Measurements from ENCODE around the gene KRT71. TPM values are rescaled to one million over a fixed set of nuclear protein-coding genes. Genes with fewer than 3 reads are reported as not detected.

Gene KRT71
- polyA plus RNA-seq, 3 donors, result not detected

- 76 to 89% (median 86%) methylated on average over 8 of the region's 8 CpGs for WGBS, 3 donors
- H3K27ac ChIP-seq (ENCODE audit: low read depth, low read length), result no peak overlapping the region
These were observed 24.3 kb downstream of the KRT71 start for GRCh38 chr12:52528641-52529143.

- WGBS, 3 donors, result 43 to 86% (median 51%) methylated on average over 4 of the region's 4 CpGs
- H3K27ac ChIP-seq (ENCODE audit: low read depth, low read length), result no peak overlapping the region
These were observed 25.7 kb downstream of the KRT71 start for GRCh38 chr12:52527121-52527800.

GRCh38 chr12:52526511-52526951 lies 26.4 kb downstream of the KRT71 start:
- 72 to 83% (median 81%) methylated on average over 8 of the region's 8 CpGs for WGBS, 3 donors
- H3K27ac ChIP-seq (ENCODE audit: low read depth, low read length), result no peak overlapping the region

- H3K27ac ChIP-seq (ENCODE audit: low read depth, low read length), result no peak overlapping the region
- WGBS, 3 donors, result 78 to 84% (median 83%) methylated on average over 13 of the region's 13 CpGs
These were observed 27.1 kb downstream of the KRT71 start for GRCh38 chr12:52525661-52526499.

DNA sequence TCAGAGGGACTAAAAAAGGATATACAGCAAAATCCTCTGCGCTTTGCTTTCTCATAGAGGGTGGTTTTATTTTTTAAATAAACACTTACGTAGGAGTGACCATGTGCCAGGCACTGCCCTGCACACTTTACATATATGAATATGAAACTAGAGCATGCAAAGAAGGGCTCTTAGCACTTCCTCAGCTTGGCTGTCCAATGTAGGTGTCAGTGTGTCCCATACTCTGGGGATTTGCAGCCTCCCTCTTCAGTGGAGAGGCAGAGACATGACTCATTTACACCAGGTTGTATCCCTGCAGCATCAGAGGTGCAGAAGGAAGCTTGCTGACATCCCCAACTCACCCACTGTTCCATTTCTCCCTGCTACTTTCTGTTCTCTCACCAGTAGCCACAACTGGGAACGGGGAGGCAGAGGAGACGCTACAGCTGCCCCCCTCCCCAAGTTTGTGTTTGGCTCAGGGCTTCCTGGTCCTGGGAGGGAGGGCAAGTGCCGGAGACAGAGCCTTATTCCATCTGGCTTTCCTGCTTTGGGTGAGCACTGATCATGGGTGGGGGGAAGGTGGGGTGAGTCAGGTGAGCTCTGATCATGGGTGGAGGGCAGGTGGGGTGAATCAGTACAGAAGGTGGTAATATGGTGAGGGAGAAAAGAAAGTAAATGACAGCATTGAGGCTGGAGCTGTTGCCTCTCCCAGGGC lies 27.9 kb downstream of the KRT71 start:
- WGBS, 3 donors, result 79 to 86% (median 82%) methylated on average over 5 of the region's 5 CpGs
- H3K27ac ChIP-seq (ENCODE audit: low read depth, low read length), result no peak overlapping the region

DNA sequence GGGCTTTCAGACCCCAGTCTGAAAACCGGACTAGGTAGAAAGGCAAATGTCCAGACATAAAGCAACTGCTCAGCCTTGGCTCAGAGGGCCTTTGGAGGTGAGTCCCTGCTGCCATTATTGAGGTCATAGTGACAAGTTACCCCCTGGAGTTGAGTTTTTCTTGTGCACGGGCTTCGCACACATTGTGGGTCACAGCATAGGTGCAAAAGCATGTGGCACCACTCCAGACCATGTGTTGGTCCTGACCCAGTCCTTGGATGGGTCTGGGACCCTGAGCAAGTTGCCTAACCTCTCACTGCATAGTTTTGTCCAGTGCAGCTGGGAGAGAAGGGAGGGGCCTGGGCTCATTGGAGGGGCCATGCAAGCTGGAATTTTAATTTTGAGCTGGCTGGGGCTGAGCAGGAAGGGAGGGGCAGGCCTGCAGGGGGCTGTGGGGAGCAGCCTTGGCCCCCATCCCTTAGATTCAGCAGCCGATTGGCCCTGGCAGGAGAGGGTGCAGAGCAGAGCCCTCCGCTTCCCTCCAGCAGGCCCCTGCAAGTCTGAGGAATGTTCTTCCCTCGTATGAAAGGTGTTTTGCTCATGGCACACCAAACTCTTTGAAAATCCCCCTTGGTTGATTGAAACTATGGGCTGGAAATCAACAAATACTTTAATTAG lies 28.6 kb downstream of the KRT71 start:
- no peak overlapping the region for H3K27ac ChIP-seq (ENCODE audit: low read depth, low read length)
- 67 to 75% (median 72%) methylated on average over 6 of the region's 6 CpGs for WGBS, 3 donors

DNA sequence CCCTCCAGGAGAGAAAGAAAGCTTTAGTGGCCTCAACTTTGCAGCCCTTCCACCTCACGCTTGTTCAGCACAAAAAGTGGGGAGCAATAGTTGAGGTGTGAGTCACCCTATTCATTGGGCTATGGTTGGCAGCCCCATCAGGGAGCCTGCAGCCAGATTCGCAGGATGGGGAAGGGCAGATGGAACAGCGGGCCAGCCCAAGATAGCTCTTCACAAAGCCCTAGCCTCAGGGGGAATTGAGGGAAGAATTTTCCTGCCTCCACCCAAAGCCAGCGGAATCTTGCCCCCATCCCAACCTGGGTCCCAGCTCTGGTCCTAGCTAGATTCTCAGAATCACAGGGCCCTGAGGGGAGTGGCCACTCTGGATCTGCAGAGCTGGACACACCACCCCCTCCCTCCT lies 29.1 kb downstream of the KRT71 start:
- WGBS, 3 donors, result 87 to 96% (median 89%) methylated on average over 4 of the region's 4 CpGs
- no peak overlapping the region for H3K27ac ChIP-seq (ENCODE audit: low read depth, low read length)

- 61 to 69% (median 64%) methylated on average over 10 of the region's 10 CpGs for WGBS, 3 donors
- no peak overlapping the region for H3K27ac ChIP-seq (ENCODE audit: low read depth, low read length)
These were observed 30.5 kb downstream of the KRT71 start for GRCh38 chr12:52522346-52523011.

DNA sequence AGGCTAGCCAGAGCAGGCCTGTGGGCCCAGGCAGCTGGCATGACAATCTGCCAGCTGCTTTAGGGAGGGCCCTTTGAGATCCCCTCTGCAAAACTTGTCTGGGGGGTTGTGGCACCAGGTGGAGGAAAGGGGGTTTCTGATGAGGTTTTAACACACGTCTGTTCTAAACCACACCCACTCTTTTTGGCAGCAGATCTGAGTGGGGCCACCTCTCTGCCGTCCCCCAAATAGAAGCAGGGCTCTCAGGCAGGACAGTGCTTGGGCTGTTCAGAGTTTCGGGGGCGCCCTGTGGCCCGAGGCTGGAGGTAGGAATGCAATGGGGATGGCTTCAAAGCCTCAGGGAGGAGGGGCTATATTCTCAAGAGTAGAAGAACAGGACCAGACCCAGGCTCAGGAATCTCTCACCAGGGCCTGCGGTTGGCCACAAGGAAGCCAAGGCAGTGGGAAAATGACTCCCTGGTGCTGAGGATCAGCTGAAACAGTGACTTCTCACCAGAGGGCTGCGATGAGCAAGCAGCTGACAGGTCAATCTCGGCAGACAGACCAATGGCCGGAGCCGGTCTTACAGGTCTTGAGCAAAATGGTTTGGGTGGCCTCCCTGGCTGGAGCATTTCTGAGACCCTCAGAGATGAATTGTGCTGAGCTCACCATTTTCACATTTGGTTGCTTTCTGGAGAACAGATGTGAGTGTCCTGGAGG lies 31.2 kb downstream of the KRT71 start:
- H3K27ac ChIP-seq (ENCODE audit: low read depth, low read length), result no peak overlapping the region
- 75 to 81% (median 77%) methylated on average over 10 of the region's 10 CpGs for WGBS, 3 donors

- H3K27ac ChIP-seq (ENCODE audit: low read depth, low read length), result no peak overlapping the region
- 52 to 82% (median 78%) methylated on average over 10 of the region's 10 CpGs for WGBS, 3 donors
These were observed 31.8 kb downstream of the KRT71 start for GRCh38 chr12:52521175-52521567.

DNA sequence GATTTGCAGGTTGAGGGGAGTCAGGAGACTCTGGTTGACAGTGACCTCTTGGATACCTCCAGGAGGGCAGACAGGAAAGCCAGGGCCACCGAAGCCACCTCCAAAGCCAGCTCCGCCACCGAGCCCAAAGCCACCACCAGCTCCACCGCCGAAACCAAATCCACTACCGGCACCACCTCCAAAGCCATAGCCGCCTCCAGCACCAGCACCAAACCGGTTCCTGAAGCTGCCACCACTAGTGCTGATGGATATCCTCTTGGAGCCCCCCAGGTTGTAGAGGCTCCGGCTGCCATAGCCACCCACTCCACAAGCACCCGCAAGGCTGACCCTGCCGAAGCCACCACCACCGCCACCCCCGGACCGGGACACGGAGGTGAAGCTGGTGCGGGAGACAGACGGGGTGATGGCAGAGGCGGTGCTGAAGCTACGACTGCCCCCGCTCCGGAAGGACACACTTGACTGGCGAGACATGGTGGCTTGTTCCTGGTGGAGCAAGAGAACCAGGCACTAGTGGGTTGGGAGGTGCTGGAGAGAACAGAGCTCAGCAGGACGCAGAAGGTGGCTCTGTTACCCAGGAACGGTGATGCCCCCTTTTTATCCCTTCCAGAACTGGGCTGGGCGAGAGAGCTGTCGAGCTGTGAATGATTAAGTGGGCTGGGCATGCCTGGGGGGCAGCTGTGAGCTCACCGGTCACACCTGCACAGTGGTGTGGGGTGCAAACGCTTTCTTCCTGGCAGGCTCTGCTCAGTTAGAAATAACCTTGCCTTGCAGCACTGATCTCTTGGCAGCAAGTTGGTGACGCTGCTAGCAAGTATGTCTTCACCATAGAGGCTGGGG lies 32.9 kb downstream of the KRT71 start, which contains the start of gene KRT5:
TSS of gene KRT5 (minus strand) at position 569 of the 837 bp plus-strand sequence. CDS start at position 471, 98 bp downstream.
- no peak within 1 kb of the TSS for H3K27ac ChIP-seq (ENCODE audit: low read depth, low read length)
- WGBS, 3 donors, result 86 to 89% (median 87%) methylated on average over 28 to 29 of the region's 29 CpGs

DNA sequence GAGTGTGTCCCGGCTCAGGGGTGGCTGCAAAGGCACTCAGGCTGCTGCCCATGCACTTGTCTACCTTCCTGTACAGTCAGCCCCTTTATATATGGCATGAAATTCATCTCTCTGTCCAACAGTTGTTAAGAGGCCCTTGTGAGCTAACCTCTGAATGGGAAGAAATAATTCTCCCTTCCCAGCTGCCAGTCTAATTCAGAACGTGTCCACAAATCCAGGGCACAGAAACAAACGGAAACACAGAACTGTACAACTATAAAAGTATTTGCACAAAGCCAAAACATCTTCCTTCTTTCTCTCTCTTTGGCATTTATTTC lies 33.6 kb downstream of the KRT71 start:
- WGBS, 3 donors, result 80 to 92% (median 86%) methylated on average over 3 of the region's 3 CpGs
- H3K27ac ChIP-seq (ENCODE audit: low read depth, low read length), result no peak overlapping the region

GRCh38 chr12:52518574-52519386 lies 34.2 kb downstream of the KRT71 start:
- no peak overlapping the region for H3K27ac ChIP-seq (ENCODE audit: low read depth, low read length)
- WGBS, 3 donors, result 78 to 86% (median 82%) methylated on average over 8 of the region's 8 CpGs

- H3K27ac ChIP-seq (ENCODE audit: low read depth, low read length), result no peak overlapping the region
These were observed 35.1 kb downstream of the KRT71 start for GRCh38 chr12:52517888-52518287.

GRCh38 chr12:52517005-52517835 lies 35.7 kb downstream of the KRT71 start:
- 90 to 94% (median 92%) methylated on average over 14 of the region's 14 CpGs for WGBS, 3 donors
- H3K27ac ChIP-seq (ENCODE audit: low read depth, low read length), result no peak overlapping the region

More at GRCh38 chr12:52517888-52518287, 35.1 kb downstream of the KRT71 start:
- 90 to 92% (median 92%) methylated on average over 5 of the region's 5 CpGs for WGBS, 3 donors

All from adipose tissue (tissue), 3 donors.